Brain microvascular endothelial cell (primary cell): Measurements from ENCODE around the gene ULK2.

Experiments used
- DNase-seq: peaks from one replicate; pipeline ENCODE4 v3.0.0-alpha.2; 2020
- H3K27ac ChIP-seq: fragments of 250-450 bp; sonication (Bioruptor Pico); 2 replicates; pipeline ENCODE4 v1.5.1; 2020; ENCODE audit warnings: mild to moderate bottlenecking, moderate library complexity
- H3K27me3 ChIP-seq: fragments of 250-450 bp; sonication (Bioruptor Pico); replicated peaks from 2 replicates; pipeline ENCODE4 v1.5.1; 2020; ENCODE audit warnings: mild to moderate bottlenecking
- H3K36me3 ChIP-seq: fragments of 250-450 bp; sonication (Bioruptor Pico); replicated peaks from 2 replicates; pipeline ENCODE4 v1.5.1; 2020; ENCODE audit warnings: mild to moderate bottlenecking
- H3K4me3 ChIP-seq: 2 replicates; pipeline ENCODE4 v1.5.1; 2011; ENCODE audit warnings: low read depth, mild to moderate bottlenecking, control low read depth, low read length, moderate library complexity
- in situ Hi-C: cut with HindIII; loops from 2 replicates; pipeline ENCODE4 v1.10.0; 2017; ENCODE audit warnings: low sequenced_read_pairs, low pct_ligation_motif_present
- TF ChIP-seq, protein P1 (sequence below): IDR thresholded peaks from 2 replicates; pipeline ENCODE4 v1.5.1; 2011; ENCODE audit warnings: low read depth, mild to moderate bottlenecking, moderate library complexity, low read length, control low read depth, inconsistent platforms; ENCODE audit errors: missing control alignments

ULK2 gene

DNA sequence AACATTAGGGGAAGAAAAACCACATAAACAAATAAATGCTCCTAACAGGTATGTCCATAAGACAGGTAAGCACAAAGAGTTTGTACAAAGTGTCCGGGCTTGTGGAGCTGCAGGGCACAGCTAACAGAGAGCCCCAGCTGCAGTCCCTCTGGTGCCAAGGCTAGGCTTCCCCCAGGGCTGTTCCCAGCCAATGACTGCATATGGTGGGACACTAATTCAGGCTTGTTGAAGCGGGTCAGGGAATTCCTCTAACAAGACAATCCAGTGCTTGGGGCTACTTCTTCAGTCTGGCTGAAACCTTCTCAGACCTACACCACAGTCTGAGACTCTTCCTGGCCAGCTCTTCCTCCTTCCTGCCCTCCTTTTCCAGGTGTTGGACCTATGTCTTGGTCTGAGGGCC is 67.9 kb downstream of the ULK2 start:
- Histone ChIP-seq H3K36me3 (peaks cover 14% of the 10 kb centered on the region), H3K27ac (no peak overlapping the region), H3K4me3 (no peak overlapping the region), H3K27me3 (no peaks in the 10 kb centered on the region)
- DNase-seq = no peak
- TF ChIP-seq, protein P1, sequence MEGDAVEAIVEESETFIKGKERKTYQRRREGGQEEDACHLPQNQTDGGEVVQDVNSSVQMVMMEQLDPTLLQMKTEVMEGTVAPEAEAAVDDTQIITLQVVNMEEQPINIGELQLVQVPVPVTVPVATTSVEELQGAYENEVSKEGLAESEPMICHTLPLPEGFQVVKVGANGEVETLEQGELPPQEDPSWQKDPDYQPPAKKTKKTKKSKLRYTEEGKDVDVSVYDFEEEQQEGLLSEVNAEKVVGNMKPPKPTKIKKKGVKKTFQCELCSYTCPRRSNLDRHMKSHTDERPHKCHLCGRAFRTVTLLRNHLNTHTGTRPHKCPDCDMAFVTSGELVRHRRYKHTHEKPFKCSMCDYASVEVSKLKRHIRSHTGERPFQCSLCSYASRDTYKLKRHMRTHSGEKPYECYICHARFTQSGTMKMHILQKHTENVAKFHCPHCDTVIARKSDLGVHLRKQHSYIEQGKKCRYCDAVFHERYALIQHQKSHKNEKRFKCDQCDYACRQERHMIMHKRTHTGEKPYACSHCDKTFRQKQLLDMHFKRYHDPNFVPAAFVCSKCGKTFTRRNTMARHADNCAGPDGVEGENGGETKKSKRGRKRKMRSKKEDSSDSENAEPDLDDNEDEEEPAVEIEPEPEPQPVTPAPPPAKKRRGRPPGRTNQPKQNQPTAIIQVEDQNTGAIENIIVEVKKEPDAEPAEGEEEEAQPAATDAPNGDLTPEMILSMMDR = no peak
- in situ Hi-C loops = no loop called here

DNA sequence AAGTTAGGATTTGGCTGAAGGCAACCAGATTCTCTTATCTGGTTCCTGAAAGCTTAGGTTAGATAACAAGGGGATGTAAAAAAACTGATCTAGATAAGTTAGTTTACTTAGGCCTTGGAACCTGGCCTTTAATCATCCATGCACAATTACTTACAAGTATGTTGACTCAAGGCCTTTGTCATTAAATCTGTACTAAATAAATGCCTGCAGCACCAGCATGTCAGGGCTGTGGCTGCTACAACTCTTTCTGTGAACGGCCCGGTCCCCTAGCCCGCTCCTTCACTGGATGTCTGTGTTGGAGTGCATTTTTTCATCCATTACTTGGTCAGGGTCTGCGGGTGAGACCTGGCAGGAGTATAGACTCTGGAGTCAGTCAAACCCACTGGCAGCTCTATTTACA is 71.3 kb downstream of the ULK2 start:
- TF ChIP-seq, protein P1 = no peak
- Histone ChIP-seq H3K36me3 (peaks cover 16% of the 10 kb centered on the region), H3K27me3 (no peaks in the 10 kb centered on the region), H3K4me3 (no peak overlapping the region), H3K27ac (no peak overlapping the region)
- DNase-seq = no peak
- in situ Hi-C loops = no loop called here

DNA sequence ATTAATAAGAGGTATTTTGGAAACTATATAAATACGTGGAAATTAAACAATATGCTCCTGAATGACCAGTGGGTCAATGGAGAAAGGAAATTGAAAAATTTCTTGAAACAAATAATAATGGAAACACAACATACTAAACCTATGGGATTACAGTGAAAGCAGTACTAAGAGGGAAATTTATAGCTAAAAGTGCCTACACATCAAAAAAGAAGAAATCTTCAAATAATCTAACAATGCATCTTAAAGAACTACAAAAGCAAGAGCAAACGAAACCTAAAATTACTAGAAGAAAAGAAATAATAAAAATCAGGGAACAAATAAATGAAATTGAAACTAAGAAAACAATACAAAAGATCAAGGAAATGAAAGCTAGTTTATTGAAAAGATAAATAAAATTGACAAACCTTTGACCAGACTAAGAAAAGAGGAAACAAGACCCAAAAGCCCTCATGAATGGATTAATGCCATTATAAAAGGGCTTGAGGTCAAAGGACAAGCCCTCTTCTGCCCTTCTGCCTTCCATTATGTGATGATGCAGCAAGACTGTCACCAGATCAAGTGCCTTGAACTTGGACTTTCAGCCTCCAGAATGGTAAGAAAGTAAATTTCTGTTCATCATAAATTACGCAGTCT is 75.7 kb downstream of the ULK2 start:
- H3K27me3 ChIP-seq = no peaks in the 10 kb centered on the region
- no peak overlapping the region for H3K4me3 ChIP-seq
- DNase-seq = no peak
- in situ Hi-C loops = no loop called here
- H3K36me3 ChIP-seq = peaks cover 13% of the 10 kb centered on the region
- H3K27ac ChIP-seq = no peak overlapping the region
- TF ChIP-seq, protein P1 = no peak

DNA sequence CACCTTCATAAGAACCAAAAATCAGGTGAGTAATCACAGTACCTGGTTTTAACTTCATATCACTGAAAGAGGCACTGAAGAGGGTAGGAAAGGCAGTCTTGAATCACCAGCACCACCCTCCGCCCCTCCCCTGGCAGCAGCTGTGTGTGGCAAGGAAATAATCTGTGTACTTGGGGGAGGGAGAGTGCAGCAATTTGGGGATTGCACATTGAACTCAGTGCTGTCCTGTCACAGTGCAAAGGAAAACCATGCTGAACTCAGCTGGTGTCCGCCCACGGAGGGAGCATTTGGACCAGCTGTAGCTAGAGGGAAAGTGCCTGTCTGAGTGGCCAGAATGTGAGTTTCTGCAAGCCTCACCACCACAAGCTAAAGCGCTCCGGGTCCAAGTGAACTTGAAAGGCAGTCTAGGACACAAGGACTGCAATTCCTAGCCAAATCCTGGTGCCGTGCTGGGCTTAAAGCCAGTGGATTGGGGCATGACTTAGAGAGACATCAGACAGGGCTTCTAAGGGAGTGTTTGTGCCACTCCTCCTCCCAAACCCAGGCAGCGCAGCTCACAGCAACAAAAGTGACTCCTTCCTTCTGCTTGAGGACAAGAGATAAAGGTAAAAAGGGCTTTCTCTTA is 79.9 kb downstream of the ULK2 start:
- in situ Hi-C loops = no loop called here
- TF ChIP-seq, protein P1 = no peak
- no peak overlapping the region for H3K27ac ChIP-seq
- no peak overlapping the region for H3K4me3 ChIP-seq
- no peaks in the 10 kb centered on the region for H3K36me3 ChIP-seq
- no peak for DNase-seq
- H3K27me3 ChIP-seq = no peaks in the 10 kb centered on the region

DNA sequence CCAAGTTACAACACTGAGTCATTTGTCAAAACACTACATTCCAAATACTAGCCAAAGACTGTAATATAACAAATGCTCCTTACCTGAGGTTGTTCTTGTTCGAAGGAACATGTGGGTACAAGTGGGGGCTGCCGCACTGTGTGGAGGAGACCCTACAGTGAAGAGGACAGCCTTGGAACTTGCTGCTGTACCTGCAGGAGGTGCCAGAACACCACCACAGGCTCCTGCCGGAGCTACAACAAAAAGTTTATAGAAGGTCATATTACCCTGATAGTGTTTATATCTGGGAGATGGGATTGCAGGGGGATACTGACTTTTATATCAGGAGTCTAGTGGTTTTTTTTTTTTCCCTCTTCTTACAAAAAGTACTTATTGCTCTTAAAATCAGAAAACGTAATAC is 81.9 kb downstream of the ULK2 start:
- TF ChIP-seq, protein P1 = peak; percentile 36
- Histone ChIP-seq H3K27me3 (no peaks in the 10 kb centered on the region), H3K36me3 (no peaks in the 10 kb centered on the region), H3K4me3 (no peak overlapping the region), H3K27ac (no peak overlapping the region)
- no peak for DNase-seq
- in situ Hi-C loops = no loop called here
